Measurements from ENCODE around the gene SERPINE1.

SERPINE1 gene

GRCh38 chr7:101156866-101157589, 30.1 kb downstream of the SERPINE1 start:
- no peak for DNase-seq

- DNase-seq, result no peak
These were observed 33.1 kb downstream of the SERPINE1 start for GRCh38 chr7:101159696-101160674.

GRCh38 chr7:101160910-101161309, 34.0 kb downstream of the SERPINE1 start:
- no peak for DNase-seq

GRCh38 chr7:101161692-101162471, 35.0 kb downstream of the SERPINE1 start:
- DNase-seq, result no peak

- DNase-seq, result no peak
These were observed 35.8 kb downstream of the SERPINE1 start for GRCh38 chr7:101162551-101163278.

- peak in 1 of 2 donors; percentile 42 for DNase-seq
These were observed 36.6 kb downstream of the SERPINE1 start for GRCh38 chr7:101163279-101164070.

GRCh38 chr7:101164071-101164840, 37.4 kb downstream of the SERPINE1 start:
- no peak for DNase-seq

GRCh38 chr7:101165075-101165957, 38.4 kb downstream of the SERPINE1 start, which contains the start of gene VGF:
Gene VGF, minus strand, starts transcription at chr7:101165569. Its CDS starts 726 bp downstream, at chr7:101164843.
- DNase-seq, result peak; percentile 93 to 95

- DNase-seq, result no peak
These were observed 39.2 kb downstream of the SERPINE1 start for GRCh38 chr7:101165958-101166647.

- no peak for DNase-seq
These were observed 39.7 kb downstream of the SERPINE1 start for GRCh38 chr7:101166648-101166908.

- DNase-seq, result no peak
These were observed 40.2 kb downstream of the SERPINE1 start for GRCh38 chr7:101166909-101167644.

- no peak for DNase-seq
These were observed 40.9 kb downstream of the SERPINE1 start for GRCh38 chr7:101167645-101168411.

GRCh38 chr7:101168412-101169049, 41.6 kb downstream of the SERPINE1 start:
- DNase-seq, result no peak

GRCh38 chr7:101169110-101169837, 42.4 kb downstream of the SERPINE1 start:
- no peak for DNase-seq

- peak; percentile 78 to 84 for DNase-seq
These were observed 43.1 kb downstream of the SERPINE1 start for GRCh38 chr7:101169838-101170551.

Measured in CD4-positive, alpha-beta T cell treated with Interleukin-4 for 1 hour (primary cell).